ENCODE data around the gene AGK.

The AGK gene

GRCh38 chr7:141586878-141587277, 35.7 kb downstream of the AGK start:
- no peak for DNase-seq (ENCODE audit: low read depth in 2 of 2)

- no peak for DNase-seq (ENCODE audit: low read depth in 2 of 2)
Measured at GRCh38 chr7:141587304-141587703, 36.1 kb downstream of the AGK start.

- DNase-seq (ENCODE audit: low read depth in 2 of 2): no peak
Measured at GRCh38 chr7:141588912-141589311, 37.7 kb downstream of the AGK start.

DNA sequence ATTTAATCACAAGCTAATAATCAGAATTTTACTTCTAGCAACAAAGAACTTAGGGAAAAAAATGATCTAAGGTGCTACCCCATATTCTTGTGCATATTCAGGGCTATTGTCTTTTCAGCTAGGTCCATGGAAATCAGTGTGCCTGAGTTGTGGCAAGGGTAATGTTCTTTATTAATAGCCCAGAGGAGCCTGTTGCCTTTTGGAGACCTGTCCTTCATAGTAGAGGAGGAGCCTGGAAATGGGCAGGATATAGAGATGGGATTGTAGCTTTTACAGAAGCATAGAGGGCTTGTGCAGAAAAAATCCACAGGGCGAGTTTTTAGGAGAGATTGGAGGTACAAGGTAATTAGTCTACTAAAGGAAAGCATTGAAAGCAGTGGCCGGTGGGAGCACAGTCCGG, 38.9 kb downstream of the AGK start:
- no peak for DNase-seq (ENCODE audit: low read depth in 2 of 2)

- DNase-seq (ENCODE audit: low read depth in 2 of 2): no peak
Measured at GRCh38 chr7:141590666-141591065, 39.5 kb downstream of the AGK start.

GRCh38 chr7:141593134-141593533, 41.9 kb downstream of the AGK start:
- DNase-seq (ENCODE audit: low read depth in 2 of 2): no peak

- no peak for DNase-seq (ENCODE audit: low read depth in 2 of 2)
Measured at GRCh38 chr7:141597966-141598365, 46.8 kb downstream of the AGK start.

- no peak for DNase-seq (ENCODE audit: low read depth in 2 of 2)
Measured at GRCh38 chr7:141598408-141598807, 47.2 kb downstream of the AGK start.

- no peak for DNase-seq (ENCODE audit: low read depth in 2 of 2)
Measured at GRCh38 chr7:141600168-141601006, 49.2 kb downstream of the AGK start.

- DNase-seq (ENCODE audit: low read depth in 2 of 2): no peak
Measured at GRCh38 chr7:141609576-141609975, 58.4 kb downstream of the AGK start.

- no peak for DNase-seq (ENCODE audit: low read depth in 2 of 2)
Measured at GRCh38 chr7:141610671-141611070, 59.5 kb downstream of the AGK start.

DNA sequence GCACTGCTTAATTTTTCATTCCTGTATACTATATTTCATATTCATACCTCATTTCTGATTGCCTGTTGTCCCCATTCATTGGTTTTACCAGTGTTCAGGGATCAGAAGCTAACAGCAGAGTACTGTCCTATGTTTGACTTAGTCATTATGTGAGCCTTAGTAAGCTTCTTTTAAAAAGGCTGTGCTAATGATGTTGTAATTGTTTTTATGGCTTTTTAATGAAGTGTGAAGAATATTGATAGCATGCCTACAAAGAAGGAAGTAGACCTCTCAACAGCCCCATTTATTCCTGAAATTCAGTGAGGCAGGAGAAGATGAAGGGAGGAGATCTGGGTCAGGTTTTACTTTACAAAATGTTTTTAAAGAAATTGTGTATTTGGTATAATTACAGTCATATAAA, 61.7 kb downstream of the AGK start:
- no peak for DNase-seq (ENCODE audit: low read depth in 2 of 2)

DNA sequence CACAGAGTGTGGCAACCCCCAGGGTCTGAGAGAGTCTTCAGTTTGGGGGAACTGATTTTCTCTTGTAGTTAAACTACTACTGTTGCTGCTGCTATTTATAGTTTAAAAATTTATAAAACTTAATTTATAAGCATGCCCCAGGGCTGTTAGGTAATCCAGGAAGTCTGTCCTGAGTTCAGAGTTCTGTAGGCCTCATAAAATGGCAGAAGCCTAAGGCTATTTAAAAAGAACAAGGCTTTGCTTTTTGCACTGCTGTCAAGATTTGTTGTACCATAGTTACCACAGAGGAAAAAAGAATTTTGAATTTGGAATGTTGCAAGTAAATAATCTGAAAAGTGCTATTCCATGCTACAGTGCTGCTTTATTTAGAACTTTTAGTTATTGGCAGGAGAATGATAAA, 66.1 kb downstream of the AGK start:
- DNase-seq (ENCODE audit: low read depth in 2 of 2): no peak

DNA sequence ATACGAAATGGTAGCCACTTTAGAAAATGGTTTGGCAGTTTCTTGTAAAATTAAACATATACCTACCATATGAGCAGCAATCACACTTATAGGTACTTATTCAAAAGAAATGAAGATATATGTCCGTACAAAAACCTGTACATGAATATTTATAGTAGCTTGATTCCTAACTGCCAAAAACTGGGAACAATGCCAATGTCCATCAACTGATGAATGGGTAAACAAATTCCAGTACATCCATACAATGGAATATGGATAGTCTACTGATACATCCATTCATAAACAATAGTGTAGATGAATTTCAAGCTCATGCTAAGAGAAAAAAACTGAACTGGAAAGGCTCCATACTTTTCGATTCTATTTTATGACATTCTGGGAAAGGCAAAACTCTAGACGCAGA, 68.5 kb downstream of the AGK start:
- no peak for DNase-seq (ENCODE audit: low read depth in 2 of 2)

- no peak for DNase-seq (ENCODE audit: low read depth in 2 of 2)
Measured at GRCh38 chr7:141624763-141625162, 73.6 kb downstream of the AGK start.

DNA sequence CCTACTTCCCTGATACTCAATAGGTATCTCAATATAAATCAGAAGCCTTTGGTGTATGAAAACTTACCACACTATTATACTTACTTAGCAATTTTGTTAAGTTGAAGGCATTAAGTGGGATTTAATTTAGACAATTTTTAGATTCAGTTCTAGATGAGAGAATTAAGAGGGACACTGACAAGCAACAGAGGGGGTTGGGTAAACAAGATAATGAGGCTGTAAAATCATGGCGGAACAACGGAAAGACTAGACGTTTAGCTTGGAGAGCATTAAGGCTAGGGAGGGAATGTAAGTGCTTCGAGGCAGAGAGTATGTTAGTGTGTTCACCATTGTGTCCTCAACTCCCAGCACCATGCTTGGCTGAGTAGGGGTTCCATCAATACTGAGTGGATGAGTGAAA, 79.4 kb downstream of the AGK start:
- no peak for DNase-seq (ENCODE audit: low read depth in 2 of 2)

GRCh38 chr7:141631525-141631924, 80.3 kb downstream of the AGK start:
- DNase-seq (ENCODE audit: low read depth in 2 of 2): no peak

DNA sequence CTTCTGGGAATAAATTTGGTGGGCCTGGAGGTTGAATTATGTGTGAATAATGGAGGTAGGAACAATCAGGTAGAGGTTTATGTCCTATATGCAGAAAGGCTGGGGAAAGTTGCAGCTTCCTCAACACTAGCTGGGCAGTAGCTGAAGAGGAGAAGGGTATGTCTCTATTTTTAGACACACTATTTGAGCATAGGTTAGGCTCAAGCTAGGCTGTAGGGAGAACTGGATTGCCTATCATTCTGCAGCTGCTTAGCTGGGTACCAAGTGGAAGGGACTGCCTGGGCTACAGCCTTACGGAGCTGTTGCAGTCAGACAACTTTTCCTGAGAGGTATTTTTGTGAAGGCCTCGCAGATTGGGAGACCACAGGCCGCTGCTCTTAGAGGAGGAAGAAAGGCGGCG, 82.9 kb downstream of the AGK start:
- no peak for DNase-seq (ENCODE audit: low read depth in 2 of 2)

DNA sequence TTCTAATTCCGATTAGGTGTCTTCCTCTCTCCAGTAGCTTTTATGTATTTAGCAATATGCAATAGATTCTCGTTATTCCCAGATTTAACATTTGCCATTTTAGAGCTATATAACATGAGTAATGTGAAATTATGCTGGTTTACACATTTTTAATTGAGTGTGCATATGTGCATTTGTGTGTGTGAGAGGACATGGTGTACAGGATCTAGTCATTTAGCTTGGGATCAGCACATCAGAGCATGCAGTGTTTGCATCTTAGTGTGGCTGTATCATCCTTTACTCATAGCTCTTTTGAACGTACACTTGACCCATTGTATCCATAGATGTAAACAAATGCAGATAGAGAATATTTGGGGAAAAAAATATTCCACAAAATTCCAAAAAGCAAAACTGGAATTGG, 84.8 kb downstream of the AGK start:
- no peak for DNase-seq (ENCODE audit: low read depth in 2 of 2)

GRCh38 chr7:141640239-141640840, 89.1 kb downstream of the AGK start:
- no peak for DNase-seq (ENCODE audit: low read depth in 2 of 2)

- DNase-seq (ENCODE audit: low read depth in 2 of 2): no peak
Measured at GRCh38 chr7:141641876-141642275, 90.7 kb downstream of the AGK start.

DNA sequence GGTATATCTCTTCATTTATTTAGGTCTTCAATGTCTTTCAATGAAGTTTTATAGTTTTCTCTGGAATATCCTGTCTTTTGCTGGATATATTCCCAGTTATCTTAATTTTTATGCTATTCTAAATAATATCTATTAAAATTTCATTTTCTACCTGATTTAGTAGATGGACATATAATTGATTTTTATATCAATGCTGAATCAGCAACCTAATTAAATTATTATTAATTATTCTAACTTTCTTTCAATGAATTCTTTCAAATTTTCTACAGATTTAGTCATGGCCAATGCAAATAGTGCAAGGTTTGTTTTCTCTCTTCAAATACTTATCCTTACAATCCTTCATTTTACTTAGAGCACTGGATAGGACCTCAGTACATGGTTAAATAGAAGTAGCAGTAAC, 94.0 kb downstream of the AGK start:
- no peak for DNase-seq (ENCODE audit: low read depth in 2 of 2)

DNA sequence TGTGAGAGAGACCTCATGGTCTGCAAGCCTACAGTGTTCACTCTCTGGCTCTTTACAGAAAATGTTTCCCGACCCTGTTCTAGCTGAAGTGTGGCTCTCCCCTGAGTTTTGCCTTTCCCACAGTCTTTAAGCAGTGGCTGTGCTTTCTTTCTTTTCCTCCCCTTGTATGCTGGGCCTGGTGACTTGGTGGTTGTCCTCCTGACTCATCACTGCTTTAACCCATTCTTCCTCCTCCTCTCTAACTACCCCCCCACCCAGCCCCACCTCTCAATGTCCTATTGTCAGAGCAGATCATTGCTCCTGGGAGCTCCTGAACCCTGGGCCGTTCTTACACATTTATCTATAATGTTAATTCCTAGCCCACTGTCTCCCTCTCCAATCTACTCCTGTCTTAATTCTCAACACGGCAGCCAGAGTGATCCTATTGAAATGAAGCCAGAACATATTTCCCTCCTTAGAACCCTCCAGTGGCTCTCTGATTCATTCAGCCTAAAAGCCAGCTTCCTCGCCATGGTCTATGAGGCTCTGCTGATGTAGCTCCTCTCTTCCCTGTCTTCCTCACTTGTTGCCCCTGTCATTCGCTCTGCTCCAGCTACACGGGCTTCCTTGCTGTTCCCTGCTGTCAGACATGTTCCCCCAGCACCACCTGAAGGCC, 95.7 kb downstream of the AGK start:
- no peak for DNase-seq (ENCODE audit: low read depth in 2 of 2)
